ENCODE results near the gene SDHA.
"Not testable (repeated sequence)": the region's sequence is repeated elsewhere in the genome, so short reads cannot be mapped to it uniquely, and the experiment has no call there.

Gene SDHA

DNA sequence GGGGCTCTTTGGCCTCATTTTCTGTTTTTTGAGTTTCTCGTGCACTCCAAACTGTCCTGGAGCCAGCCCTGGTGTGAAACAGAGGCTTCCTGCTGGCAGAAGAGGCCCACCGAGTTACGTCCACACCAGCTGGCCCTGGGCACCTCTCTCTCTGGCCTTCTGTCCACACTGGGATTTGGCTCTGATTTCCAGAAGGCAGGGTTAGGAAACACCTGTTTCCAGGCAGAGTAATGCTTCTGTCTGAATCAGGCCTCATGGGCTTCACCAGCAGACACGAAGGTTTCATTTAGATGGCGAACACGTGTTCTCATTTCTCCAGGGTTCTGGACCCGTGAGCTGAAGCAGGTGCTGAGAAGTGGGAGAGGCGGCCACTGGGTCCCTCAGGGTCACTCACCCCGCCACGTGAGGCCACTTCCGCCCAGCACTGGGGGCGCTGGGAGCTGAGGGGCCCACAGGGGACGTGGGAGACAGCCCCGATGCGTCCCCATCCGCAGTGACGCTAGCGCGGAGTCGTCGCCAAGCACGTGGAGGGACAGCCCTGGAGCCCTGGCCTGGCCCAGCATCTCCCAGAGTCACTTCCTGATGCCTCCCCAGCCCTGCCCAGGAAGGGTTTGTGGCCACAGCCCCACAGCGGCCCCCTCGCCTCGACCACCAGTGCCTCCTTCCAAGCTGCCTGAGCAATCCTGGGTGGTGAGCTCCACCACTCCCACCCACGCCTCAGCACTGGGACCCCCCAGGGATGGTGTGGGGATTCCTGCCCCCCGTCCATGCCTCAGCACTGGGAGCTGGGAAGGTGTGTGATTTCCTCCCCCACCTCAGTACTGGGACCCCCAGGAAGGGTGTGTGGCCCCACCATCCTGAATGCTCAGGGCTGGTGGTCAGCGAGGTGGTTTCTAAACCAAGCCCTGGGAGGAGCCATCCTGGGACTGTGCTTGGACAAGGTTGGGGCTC, 31.8 kb upstream of the SDHA start:
- no peak for DNase-seq (ENCODE audit: low read depth)

DNA sequence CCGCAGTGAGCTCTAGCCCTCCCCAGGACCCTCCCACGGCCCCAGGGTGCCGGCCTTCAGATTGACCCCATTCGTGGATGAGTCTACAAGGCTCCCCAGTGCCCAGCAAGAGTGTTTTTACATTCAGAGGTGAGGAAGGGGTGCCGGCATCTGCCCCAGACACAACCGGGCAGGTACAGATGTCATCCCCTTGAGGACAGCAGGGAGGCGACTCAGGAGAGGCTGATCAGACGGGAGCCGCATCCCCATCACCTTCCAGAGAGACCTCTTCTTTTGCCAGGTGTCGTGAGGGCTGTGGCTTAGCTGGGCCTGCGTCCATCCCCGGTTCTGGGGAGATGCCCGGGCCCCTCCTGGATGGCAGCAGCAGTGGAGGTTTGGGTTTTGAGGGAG, 31.1 kb upstream of the SDHA start:
- DNase-seq (ENCODE audit: low read depth), result no peak

DNA sequence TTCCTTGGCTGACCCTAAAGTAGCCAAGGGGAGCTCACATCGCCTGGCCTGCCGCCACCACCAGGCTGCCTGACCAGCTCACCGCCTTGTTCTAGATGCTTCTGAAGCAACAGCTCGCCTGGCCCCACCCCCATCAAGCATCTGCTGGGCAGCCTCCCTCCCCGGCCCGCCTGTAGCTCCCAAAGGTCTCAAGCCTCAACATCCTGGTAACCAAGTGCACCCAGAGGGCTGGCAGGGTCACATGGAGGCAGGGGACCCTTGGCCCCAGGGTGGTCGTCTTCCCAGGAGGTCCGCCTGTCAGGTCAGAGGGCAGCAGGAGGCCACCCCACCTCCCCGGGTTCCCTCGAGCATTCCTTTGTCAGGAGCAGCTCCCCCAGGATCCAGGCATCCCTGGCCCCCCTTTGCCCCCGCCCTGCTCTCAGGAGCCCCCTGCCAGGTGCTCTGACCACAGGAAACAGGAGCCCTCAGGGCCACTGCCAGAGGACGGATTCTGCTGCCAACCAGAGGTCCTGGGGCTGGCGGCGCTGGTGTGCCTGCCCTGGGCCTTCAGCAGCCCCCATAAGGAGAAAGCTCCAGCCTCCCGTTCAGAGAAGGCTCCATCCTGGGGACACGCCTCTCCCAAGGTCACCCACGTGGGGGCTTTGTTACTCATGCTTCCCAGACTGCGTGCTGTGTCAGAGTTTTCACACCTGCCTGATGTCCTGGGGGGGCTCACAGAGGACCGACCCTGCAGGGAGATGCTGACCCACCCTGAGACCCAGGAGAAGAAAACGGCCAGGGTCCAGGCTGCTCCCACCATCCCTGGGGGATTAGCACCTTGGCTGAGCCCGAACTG, 30.3 kb upstream of the SDHA start:
- no peak for DNase-seq (ENCODE audit: low read depth)

DNA sequence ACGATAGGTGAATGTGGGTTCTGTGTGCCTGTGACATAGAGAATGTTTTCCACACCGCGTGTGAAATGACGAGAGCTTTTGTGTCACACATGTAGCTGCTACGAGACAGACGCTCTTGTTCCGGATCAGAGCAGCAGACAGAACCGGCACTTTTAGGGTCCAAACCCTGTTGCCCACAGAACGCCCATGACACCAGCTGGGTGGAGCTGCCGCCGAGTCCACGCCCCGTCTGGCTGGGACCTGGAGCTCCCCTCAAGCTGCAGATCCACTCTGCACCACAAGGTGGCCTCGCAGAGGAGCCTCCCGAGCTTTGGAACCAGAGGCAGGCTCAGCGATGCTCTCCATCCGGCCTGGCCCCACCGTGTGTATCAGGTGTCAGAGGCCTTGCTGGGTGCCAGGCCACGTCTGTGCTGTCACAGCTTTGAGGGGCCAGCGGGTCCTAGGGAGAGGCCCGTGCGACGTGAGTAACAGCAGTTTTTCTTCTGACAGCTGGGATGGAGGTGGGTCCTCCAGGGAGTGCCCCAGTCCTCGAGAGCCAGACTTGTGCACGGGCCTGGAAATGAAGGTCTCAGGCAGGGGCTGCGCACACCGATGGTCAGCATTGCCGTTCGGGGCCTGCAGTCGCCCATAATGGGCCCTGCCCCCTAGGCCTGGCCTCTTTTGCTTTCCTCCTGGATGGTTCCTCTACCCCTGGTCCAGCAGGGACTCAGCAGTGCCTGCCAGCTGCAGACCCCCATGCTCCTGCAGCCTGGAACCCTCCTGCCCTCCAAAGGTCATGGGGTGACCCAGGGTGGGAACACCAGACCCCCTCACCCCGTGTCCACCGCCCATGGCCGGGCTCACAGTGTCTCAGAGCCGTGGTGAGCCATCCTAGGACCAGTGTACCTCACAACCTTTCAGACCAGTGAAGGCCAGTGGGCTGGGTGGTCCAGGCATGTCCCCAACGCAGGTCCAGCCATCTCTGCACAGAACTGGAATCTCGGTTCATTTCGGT, 29.3 kb upstream of the SDHA start:
- peak; percentile 85 for DNase-seq (ENCODE audit: low read depth)

DNA sequence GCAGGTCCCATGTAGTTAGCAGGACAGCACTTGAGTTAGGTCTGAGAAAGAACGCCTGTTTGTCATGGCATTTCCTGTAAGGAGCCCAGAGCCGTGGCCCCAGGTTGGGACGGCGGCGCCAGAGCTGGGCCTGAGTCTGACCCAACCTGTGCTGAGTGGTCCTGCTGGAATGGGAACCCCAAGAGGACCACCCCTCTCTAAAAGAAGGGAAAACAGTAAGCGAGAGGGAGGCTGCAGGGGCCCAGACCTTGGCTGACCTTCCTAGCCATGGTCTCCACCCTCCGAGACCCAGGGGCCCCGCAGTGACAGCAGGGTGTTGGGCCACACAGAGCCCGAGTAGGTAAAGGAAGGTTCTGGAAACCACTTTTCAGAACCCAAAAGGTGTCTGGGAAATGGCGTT, 28.6 kb upstream of the SDHA start:
- no peak for DNase-seq (ENCODE audit: low read depth)

DNA sequence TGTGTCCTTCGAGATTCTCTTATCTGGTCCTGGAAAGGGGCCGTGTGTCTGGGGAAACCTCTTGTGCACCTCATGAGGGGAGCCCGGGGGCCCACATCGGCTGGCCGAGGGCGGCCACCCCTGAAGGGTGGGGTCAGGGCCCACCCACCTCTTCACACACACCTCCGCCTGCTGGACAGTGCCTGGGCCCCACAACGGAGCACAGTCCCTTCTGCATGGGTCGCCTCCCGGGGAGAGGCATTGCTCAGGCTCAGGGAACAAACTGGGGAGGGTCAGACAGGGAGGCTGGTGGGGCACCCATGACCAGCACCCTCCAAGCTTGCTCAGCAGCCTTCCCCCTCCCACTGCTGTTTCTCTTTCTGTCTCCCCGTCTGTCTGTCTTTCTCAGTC, 28.1 kb upstream of the SDHA start:
- no peak for DNase-seq (ENCODE audit: low read depth)

DNA sequence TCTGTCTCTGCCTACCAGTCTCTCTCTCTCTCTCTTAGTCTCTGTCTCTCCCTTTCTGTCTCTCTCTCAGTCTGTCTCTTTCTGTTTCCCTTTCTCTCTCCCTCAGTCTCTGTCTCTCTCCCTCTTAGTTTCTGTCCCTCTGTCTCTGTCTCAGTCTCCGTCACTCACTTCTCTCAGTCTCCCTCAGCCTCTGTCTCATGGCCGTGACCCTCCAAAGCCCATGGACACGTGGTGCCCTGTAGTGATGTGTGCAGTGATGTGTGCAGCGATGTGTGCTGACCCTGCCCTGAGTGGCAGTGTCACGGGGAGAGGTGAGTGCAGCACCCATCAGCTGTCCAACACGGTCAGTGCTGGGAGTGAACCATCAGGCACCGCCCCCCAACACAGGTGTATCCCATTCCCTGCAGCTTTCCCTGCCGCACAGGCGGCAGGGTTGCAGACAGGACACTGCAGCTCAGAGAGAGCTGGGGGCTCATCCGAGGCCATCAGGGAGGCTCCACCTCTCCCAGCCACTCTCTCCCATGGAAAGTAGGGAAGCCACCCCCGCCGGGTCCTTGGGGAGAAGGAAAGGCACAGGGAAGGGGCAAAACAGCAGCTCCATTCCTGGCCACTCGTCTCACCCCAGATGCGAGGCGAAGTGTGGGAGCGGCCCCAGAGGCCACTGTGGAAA, 27.6 kb upstream of the SDHA start:
- DNase-seq (ENCODE audit: low read depth), result no peak

DNA sequence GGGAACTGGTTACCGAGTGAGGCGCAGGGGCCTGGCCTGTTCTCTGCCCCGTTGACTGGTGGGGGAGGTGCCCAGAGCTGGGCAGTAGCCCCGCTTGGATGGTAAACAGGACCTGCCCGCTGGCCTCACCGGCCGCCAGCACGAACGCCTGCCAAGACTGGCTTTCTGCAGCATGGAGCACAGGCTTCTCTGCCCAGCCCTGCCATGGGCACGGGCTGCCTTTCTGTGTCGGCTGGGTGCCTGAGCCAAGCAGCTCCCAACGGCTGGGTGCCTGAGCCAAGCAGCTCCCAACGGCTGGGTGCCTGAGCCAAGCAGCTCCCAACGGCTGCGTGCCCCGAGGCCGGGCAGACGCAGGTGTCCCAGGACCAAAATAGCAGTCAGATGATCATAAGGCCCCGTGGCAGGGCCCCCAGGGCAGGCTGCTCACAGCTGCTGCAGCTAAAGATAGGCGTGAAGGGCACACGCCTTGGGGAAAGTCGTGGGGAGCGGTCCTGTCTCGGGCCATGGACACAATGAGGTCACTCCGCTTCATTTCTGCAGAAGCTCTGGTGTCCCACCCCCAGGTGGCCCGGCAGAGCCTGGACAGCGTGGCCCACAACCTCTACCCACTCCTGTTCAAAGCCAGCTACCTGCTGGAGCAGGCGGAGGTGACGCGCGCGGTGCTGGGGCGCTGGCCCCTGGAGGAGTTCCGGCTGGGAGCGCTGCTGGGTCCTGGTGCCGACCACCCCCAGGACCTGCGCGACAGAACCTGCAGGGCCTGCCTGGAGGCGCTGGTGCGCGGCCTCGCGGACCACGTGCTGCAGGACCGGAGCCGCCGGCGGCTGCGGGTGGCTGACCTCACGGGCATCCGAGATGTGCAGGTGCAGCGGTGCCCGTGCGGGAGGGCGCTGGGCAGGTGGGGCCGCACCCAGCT, 26.8 kb upstream of the SDHA start, which contains the start of gene LRRC14B:
TSS of gene LRRC14B (plus strand) at position 460 of the 913 bp plus-strand sequence. CDS start at position 504, 44 bp downstream.
- DNase-seq (ENCODE audit: low read depth), result no peak

DNA sequence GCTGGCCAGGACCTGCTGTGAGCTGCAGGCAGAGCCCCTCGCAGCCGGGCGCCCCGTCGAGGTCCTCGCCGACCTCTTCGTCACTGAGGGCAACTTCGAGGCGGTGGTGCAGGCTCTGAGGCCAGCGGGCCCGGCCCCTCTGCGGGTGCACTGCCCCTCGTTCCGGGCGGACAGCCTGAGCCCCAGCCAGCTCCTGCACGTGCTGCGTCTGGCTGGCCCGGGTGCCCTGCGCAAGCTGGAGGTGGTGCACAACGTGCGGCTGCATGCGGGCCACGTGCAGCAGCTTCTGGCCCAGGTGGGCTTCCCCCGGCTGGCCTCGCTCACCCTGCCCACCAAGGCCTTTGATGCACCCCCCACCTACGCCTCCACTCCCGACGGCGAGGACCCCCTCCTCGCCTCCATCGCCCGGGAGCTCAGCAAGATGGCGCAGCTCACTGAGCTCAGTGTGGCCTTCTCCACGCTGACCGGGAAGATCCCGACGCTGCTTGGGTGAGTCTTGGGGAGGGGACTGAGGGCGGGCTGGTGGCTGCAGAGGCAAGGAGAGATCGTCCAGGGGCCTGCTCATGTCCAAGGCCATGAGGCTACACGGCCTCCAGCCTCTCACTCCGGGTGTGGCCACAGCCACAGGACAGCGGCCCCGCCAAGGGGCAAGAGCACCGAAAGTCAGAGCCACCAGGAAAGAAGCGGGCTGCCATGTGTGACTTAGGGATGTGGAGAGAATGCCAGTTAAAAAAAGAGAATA, 26.0 kb upstream of the SDHA start:
- DNase-seq (ENCODE audit: low read depth), result no peak

DNA sequence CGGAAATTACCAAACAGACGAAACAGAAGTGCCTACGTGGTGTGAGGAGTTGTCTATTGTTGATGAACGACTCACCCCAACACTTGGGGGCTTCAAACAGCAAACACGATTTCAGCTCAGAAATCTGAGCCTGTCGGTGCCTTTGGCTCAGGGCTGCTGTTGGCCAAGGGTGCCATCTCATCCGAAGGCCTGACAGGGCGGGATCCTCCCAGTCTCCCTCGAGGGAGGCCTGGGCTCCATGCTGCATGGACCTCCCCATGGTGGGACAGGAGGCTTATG, 25.5 kb upstream of the SDHA start:
- no peak for DNase-seq (ENCODE audit: low read depth)

DNA sequence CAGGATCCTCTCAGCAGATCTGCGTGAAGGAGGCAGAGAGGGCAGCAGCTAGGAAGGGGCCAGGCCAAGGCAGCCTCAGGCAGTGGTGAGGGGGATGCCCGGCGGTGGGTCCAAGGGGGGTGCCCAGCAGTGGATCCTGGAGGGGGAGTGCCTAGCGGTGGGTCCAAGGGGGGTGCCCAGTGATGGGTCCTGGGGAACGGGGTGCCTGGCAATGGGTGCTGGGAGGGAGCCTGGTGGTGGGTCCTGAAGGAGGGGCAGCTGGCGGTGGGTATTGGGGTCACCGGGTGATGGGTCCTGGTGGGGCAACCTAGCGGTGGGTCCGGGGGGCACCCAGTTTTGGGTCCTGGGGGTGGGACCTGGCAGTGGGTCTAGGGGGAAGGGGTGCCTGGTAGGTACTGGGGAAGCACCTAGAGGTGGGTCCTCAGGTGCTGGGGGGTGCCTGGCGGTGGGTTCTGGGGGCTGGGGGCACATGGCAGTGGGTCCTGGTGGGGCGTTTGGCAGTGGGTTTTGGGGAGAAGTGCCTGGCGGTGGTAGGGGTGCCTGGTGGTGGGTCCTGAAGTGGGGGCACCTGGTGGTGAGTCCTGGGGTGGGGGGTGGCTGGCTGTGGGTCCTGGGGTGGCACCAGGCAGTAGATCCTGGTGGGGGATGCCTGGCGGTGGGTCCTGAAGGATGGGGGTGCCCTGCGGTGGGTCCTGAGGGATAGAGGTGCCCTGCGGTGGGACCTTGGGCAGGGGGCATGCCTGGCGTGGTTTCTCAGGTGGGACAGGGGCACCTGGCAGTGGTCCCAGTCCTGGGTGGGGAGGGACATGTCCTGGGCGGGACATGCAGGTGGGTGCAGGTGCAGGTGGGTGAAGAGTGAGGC, 24.9 kb upstream of the SDHA start:
- no peak for DNase-seq (ENCODE audit: low read depth)

DNA sequence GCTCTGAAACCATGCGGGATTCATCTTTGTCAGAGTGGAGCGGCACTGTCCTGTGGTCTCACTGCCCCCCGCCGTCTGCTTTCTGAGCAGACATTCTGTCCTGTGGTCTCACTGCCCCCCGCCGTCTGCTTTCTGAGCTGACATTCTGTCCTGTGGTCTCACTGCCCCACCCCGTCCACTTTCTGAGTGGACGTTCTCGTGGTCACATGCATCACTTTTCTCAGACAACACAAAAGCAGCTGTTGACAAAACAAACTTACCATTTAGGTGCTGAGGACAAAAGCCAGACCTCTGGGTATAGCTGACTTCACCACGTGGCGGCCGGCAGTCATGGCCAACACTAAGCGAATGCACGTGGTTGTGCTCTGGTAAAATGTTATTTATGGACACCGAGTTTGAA, 24.0 kb upstream of the SDHA start:
- DNase-seq (ENCODE audit: low read depth), result no peak

DNA sequence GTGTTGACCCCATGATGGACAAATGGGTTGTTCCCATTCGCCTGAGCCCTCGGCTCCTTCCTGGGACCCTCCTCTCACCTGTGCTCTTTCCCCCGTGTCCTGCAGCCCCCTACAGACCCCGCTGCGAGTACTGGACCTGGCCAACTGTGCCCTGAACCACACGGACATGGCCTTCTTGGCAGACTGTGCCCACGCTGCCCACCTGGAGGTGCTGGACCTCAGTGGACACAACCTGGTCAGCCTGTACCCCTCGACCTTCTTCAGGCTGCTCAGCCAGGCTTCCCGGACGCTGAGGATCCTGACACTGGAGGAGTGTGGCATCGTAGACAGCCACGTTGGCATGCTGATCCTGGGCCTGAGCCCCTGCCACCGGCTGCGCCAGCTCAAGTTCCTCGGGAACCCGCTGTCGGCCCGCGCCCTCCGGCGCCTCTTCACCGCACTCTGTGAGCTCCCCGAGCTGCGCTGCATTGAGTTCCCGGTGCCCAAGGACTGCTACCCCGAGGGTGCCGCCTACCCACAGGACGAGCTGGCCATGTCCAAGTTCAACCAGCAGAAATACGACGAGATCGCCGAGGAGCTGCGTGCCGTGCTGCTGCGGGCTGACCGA, 23.4 kb upstream of the SDHA start:
- DNase-seq (ENCODE audit: low read depth), result no peak

DNA sequence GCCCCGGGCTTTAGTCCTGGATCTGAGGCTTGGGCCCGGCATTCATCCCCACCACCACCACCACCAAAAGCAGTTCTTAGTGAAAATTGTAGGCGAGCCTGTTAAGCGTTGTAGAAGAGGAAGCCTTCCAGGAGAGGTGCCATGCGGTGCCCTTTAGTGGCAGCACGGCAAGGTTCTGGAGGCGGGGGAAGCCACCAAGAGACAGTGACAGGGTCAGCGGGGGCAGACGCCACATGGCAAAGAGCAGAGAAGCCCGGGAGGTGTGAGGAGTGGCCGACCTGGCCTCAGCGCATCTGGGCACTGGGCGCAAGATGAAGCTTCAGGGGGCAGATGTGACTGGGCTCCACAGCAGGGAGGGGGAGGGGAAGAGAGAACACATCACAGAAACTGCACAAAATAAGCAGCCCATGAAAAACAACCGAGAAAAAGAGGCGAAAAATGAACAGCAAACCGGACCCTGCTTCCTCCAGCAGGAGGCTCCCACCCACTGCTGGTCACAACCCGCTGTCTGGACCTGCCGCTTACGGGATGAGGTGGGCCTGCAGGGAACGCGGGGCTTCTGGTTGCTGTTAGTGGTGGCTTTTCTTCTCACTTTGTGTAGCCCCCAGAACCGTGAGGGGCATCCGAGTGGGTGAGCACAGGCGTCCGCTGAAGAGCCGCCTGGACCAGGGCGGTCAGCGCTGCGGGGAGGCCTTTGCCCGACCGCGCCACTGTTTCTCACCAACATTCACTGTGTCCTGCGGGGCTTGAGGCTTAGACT, 22.5 kb upstream of the SDHA start:
- DNase-seq (ENCODE audit: low read depth), result no peak

DNA sequence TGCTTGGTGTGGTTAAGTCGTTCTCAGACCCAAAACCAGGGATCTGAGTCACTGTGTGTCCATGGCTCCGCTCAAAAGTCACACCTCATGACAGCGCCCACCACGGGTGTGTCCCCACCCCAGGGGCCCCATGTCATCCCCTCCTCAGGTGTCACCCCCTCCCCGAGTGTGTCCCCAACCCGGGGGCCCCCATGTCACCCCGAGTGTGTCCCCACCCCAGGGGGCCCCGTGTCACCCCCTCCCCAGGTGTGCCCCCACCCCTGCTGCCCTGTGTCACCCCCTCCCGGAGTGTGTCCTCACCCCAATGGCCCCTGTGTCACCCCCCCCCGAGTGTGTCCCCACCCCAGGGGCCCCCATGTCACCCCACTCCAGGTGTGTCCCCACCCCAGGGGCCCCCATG, 21.8 kb upstream of the SDHA start:
- no peak for DNase-seq (ENCODE audit: low read depth)

DNA sequence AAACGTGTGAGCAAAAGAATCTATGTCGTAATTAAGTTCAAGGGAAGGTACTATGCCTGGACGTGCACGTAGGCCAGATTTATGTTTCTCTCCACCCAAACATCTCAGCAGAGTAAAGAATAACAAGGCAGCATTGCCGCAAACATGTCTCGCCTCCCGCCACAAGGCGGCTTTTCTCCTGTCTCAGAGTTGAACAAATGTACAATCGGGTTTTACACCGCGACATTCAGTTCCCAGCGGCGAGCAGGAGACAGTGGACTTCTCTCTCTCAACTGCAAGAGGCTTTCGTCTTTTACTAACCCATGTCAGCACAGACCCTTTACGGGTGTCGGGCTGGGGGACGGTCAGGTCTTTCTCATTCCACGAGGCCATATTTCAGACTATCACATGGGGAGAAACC, 21.1 kb upstream of the SDHA start:
- not testable (repeated sequence) for DNase-seq (ENCODE audit: low read depth)

DNA sequence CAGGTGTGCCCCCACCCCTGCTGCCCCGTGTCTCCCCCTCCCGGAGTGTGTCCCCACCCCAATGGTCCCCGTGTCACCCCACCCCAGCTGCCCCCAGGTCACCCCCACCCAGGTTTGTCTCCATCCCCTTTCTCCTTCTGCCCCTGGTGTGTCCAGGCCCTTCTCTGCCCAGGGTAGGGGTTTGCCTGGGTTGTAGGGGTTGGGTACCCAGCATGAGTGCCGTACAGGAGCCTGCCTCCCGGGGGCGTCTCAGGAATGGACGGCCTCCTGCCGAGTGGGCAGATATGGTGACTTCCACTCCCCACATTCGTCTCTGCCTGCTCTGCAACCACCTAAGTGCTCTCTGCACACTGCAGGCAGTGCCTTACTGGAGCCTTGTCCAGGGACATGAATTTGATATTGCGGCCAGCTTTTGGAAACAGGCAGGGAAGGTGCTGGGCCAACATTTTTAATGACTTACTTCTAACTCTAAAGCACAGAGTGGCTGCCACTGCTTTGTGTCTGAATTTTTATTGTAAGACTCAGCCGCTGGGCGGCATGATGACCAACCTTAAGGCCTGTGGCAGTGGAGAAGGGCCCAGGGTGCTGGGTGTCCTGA, 20.1 kb upstream of the SDHA start:
- DNase-seq (ENCODE audit: low read depth), result no peak

All from activated T-cell treated with anti-CD3 and anti-CD28 coated beads for 48 hours (primary cell).